ENCODE results near the gene PIK3R5. TPM values are rescaled to one million over a fixed set of nuclear protein-coding genes. Genes with fewer than 3 reads are reported as not detected.
"Not testable (repeated sequence)": the region's sequence is repeated elsewhere in the genome, so short reads cannot be mapped to it uniquely, and the experiment has no call there.

The PIK3R5 gene
- total RNA-seq, 1 donor from 2014 or later, result 0.25 TPM

DNA sequence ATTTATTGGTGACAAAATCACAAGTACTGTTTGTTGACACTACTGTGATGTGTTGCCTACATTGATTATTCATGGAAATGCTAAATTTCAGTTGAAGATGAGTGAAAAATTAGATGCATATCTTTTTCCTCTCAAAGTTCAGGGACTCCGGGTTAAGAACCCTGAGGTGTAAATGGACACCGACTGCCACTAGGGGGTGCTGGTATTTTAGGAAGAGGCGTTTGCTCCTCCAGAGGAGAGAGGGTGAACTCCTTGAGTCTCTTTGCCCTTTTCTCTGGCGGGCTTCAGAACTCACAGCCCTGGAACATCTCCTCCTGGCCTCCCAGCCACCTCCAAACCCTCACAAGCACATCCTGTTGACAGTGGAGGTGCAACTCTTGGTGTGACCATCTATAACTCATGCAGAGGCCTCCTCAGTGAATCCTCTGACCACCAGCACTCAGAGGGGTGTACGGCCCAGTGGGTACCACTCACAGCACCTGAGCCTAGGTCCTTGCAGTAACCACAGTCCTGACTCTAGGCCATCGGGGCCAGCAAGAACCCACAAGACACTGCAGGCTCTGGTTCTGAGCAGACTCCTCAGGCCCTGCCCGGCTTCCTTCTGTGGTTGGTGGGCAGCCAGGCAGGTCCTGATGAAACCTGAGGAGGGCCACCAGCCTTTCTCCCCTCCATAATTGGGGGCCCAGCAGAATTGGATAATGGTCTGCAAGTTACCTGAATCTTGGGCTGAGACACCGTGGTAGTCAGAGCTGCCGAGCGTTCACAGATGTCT is 26.2 kb upstream of the PIK3R5 start:
- TF ChIP-seq, protein P1, sequence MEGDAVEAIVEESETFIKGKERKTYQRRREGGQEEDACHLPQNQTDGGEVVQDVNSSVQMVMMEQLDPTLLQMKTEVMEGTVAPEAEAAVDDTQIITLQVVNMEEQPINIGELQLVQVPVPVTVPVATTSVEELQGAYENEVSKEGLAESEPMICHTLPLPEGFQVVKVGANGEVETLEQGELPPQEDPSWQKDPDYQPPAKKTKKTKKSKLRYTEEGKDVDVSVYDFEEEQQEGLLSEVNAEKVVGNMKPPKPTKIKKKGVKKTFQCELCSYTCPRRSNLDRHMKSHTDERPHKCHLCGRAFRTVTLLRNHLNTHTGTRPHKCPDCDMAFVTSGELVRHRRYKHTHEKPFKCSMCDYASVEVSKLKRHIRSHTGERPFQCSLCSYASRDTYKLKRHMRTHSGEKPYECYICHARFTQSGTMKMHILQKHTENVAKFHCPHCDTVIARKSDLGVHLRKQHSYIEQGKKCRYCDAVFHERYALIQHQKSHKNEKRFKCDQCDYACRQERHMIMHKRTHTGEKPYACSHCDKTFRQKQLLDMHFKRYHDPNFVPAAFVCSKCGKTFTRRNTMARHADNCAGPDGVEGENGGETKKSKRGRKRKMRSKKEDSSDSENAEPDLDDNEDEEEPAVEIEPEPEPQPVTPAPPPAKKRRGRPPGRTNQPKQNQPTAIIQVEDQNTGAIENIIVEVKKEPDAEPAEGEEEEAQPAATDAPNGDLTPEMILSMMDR (IDR thresholded peaks at IDR 0.05; ENCODE audit: unreplicated experiment), result peak; percentile 83
- no peak overlapping the region for H3K27ac Mint-ChIP-seq
- H3K9me3 Mint-ChIP-seq, result peaks cover 8% of the 10 kb centered on the region
- H3K36me3 Mint-ChIP-seq, result no peaks in the 10 kb centered on the region
- H3K4me3 Mint-ChIP-seq, result no peak overlapping the region
- H3K4me1 Mint-ChIP-seq, result peaks cover 8% of the 10 kb centered on the region
- H3K27me3 Mint-ChIP-seq (ENCODE audit: low read depth), result peaks cover 5% of the 10 kb centered on the region
- DNase-seq (ENCODE audit: low spot score in 2 of 2, unreplicated experiment in 2 of 2), result peak; percentile 29 to 58

DNA sequence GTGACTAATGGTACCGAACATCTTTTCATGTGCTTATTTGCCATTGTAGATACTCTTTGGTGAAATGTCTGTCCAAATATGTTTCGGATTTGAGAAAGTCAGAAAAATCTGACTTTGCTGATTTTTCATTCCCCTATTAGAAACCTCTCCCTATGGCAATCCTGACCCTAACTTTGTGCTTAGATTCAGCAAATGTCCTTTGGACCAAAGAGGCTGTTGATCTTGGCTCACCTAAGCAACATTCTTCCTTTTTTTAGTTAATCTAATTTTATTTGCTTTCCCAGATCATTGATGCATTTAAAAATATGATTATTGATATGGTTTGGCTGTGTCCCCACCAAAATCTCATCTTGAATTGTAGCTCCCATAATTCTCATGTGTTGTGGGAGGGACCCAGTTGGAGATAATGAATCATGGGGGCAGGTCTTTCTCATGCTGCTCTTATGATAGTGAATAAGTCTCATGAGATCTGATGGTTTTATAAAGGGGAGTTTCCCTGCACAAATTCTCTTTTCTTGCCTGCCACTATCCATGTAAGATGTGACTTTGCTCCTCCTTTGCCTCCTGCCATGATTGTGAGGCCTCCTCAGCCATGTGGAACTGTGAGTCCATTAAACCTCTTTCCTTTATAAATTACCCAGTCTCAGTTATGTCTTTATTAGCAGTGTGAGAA is 22.9 kb upstream of the PIK3R5 start:
- DNase-seq (ENCODE audit: low spot score in 2 of 2, unreplicated experiment in 2 of 2); H3K4me3 Mint-ChIP-seq; H3K4me1 Mint-ChIP-seq; H3K27me3 Mint-ChIP-seq (ENCODE audit: low read depth); H3K36me3 Mint-ChIP-seq; H3K27ac Mint-ChIP-seq: not testable (repeated sequence)
- peaks cover 23% of the 10 kb centered on the region for H3K9me3 Mint-ChIP-seq

DNA sequence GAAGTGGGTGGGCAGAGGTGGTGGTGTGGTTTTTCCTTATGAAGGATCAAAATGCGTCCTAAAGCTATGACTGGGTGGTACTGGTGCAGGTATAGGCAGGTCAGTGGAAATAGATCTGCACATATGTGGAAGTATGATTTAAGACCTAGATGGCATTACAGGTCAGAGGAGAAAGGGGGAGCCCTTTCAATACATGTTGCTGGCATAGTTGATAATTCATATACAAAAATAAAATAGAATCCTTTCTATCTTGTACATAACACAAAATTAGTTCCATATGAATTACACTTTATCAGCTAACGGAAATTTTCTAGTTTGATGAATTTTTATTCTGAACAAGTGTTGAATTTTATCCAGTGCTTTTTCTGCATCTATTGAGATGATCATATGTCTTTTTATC is 20.8 kb upstream of the PIK3R5 start:
- DNase-seq (ENCODE audit: low spot score in 2 of 2, unreplicated experiment in 2 of 2), result no peak
- Mint-ChIP-seq H3K27me3 (ENCODE audit: low read depth) (peaks cover 5% of the 10 kb centered on the region), H3K9me3 (peaks cover 23% of the 10 kb centered on the region), H3K4me1 (peaks cover 3% of the 10 kb centered on the region), H3K27ac (no peak overlapping the region), H3K4me3 (no peak overlapping the region), H3K36me3 (no peaks in the 10 kb centered on the region)
- TF ChIP-seq, protein P1 (IDR thresholded peaks at IDR 0.05; ENCODE audit: unreplicated experiment), result no peak

DNA sequence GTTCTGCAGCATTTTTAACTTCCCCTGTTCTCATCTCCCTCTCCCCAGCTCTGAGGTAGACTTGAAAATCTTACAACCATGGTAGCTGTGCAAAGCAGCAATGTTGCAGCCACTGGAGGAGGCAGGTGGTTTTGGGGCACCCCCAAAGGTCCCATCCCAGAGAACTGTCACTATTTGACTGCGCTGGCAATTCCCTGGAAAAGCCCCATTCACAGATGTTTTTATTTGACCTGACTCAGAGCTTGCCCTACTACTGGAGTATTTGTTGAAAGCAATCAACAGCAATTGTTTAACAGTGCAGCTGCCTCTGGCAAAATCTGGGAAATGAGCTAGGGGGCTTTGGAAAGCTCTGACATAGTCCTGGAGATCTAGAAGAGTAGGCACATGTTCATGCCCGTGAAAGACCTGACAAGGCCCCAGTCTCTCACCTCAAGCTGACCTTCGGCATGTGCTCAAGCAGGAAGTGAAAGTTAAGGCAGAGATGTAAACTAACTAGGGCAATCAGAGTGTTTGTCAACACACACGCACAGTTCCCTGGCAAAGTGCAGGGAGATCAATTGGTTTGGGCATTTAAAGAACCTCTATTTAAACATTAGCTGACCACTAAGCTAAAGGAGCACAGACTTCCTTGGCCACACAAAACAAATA is 19.7 kb upstream of the PIK3R5 start:
- no peak for DNase-seq (ENCODE audit: low spot score in 2 of 2, unreplicated experiment in 2 of 2)
- Mint-ChIP-seq H3K9me3 (peaks cover 23% of the 10 kb centered on the region), H3K27ac (no peak overlapping the region), H3K36me3 (no peaks in the 10 kb centered on the region), H3K27me3 (ENCODE audit: low read depth) (peaks cover 4% of the 10 kb centered on the region), H3K4me1 (peaks cover 3% of the 10 kb centered on the region), H3K4me3 (no peak overlapping the region)
- TF ChIP-seq, protein P1 (IDR thresholded peaks at IDR 0.05; ENCODE audit: unreplicated experiment), result no peak

DNA sequence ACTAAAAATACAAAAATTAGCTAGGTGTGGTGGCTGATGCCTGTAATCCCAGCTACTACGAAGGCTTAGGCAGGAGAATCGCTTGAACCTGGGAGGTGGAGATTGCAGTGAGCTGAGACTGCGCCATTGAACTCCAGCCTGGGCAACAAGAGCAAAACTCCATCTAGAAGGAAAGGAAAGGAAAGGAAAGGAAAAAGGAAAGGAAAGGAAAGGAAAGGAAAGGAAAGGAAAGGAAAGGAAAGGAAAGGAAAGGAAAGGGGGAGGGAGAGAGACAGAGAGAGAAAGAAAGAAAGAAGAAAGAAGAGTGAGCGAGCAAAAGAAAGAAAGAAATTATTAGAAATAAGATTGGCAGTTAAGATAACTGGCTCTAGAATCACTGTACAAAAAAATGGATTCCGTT is 18.7 kb upstream of the PIK3R5 start:
- H3K27me3 Mint-ChIP-seq (ENCODE audit: low read depth); H3K4me1 Mint-ChIP-seq; DNase-seq (ENCODE audit: low spot score in 2 of 2, unreplicated experiment in 2 of 2); H3K36me3 Mint-ChIP-seq; H3K27ac Mint-ChIP-seq; H3K4me3 Mint-ChIP-seq: not testable (repeated sequence)
- H3K9me3 Mint-ChIP-seq, result peaks cover 23% of the 10 kb centered on the region

DNA sequence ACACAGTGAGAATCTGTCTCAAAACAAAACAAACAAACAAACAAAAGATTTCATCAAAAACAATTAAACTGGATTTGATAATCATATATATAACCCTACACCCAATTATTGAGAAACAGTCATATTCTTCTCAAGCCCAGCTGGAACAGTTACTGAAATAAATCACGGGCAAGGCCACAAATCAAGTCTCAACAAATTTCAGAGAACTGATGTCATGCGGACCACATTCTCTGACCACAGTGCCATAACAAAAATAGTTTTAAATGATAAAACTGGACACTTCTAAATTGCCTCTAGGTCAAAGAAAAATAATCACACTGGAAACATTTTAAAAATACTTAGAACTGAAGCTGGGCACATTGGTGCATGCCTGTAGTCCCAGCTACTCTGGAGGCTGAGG is 15.9 kb upstream of the PIK3R5 start:
- no peak overlapping the region for H3K4me3 Mint-ChIP-seq
- H3K27me3 Mint-ChIP-seq (ENCODE audit: low read depth), result peaks cover 6% of the 10 kb centered on the region
- TF ChIP-seq, protein P1 (IDR thresholded peaks at IDR 0.05; ENCODE audit: unreplicated experiment), result no peak
- peaks cover 15% of the 10 kb centered on the region for H3K9me3 Mint-ChIP-seq
- H3K36me3 Mint-ChIP-seq, result no peaks in the 10 kb centered on the region
- peaks cover 9% of the 10 kb centered on the region for H3K4me1 Mint-ChIP-seq
- no peak overlapping the region for H3K27ac Mint-ChIP-seq
- no peak for DNase-seq (ENCODE audit: low spot score in 2 of 2, unreplicated experiment in 2 of 2)

All from mesothelial cell of epicardium (in vitro differentiated cells).